Coronary artery (tissue), 2 donors: ENCODE measurements around the gene PARD6G.

Experiments
- DNase-seq: peaks from one replicate; pipeline ENCODE4 v3.0.0-alpha.2; 2017; ENCODE audit warnings: low spot score
- H3K27ac ChIP-seq, 2 donors: fragments of 200-600 bp; sonication (generic); one replicate each; pipeline ENCODE4 v1.5.1; 2016 to 2019
- H3K4me3 ChIP-seq: fragments of 200-600 bp; sonication (generic); 2 replicates; pipeline ENCODE4 v1.5.1; 2016; ENCODE audit warnings: mild to moderate bottlenecking, moderate library complexity
- CTCF ChIP-seq: fragments of 200-600 bp; sonication (generic); IDR thresholded peaks from one replicate; pipeline ENCODE4 v1.5.1; 2019; ENCODE audit warnings: antibody characterized with exemption

Gene PARD6G

GRCh38 chr18:80112624-80113248 lies 134.6 kb downstream of the PARD6G start:
- Histone ChIP-seq H3K4me3 (no peak overlapping the region), H3K27ac (no peak overlapping the region)
- no peak for DNase-seq
- no peak for TF ChIP-seq CTCF

GRCh38 chr18:80109676-80110078 lies 137.6 kb downstream of the PARD6G start:
- DNase-seq = no peak
- peak overlapping the region; percentile 91 for H3K4me3 ChIP-seq
- peak overlapping the region; percentile 90 to 98 for H3K27ac ChIP-seq
- no peak for TF ChIP-seq CTCF

- Histone ChIP-seq H3K4me3 (peak within 1 kb of the TSS; percentile 91), H3K27ac (peak within 1 kb of the TSS; percentile 90 to 98)
- peak; percentile 94 for DNase-seq
- TF ChIP-seq CTCF = no peak
Measured at GRCh38 chr18:80108739-80109675, 138.3 kb downstream of the PARD6G start, which contains the start of gene ADNP2. ADNP2 (plus strand) TSS chr18:80109262; CDS start chr18:80117543, 8,281 bp downstream.

GRCh38 chr18:80108121-80108536 lies 139.2 kb downstream of the PARD6G start:
- no peak for TF ChIP-seq CTCF
- DNase-seq = no peak
- peak overlapping the region; percentile 90 to 98 for H3K27ac ChIP-seq
- no peak overlapping the region for H3K4me3 ChIP-seq

- DNase-seq = no peak
- Histone ChIP-seq H3K27ac (peak overlapping the region; percentile 5 to 98), H3K4me3 (no peak overlapping the region)
- no peak for TF ChIP-seq CTCF
Measured at GRCh38 chr18:80107426-80107825, 139.9 kb downstream of the PARD6G start.
